GM13977 (cell line): ENCODE measurements around the gene AFP.

ENCODE experiments used
- DNase-seq: peaks from one replicate; pipeline ENCODE4 v3.0.0; 2012; ENCODE audit warnings: low spot score
- in situ Hi-C: fragments of 300-500 bp; cut with MboI; formaldehyde crosslinking; loops from one replicate; pipeline ENCODE4 v1.12.0; 2022; ENCODE audit warnings: low sequenced_read_pairs, low pct_unique_long_range_greater_than_20kb, mixed read lengths, inconsistent platforms; ENCODE audit not compliant: unreplicated experiment
- TF ChIP-seq, protein P1 (sequence below): IDR thresholded peaks from 2 replicates; pipeline ENCODE4 v1.5.1; 2012; ENCODE audit warnings: mild to moderate bottlenecking, control low read depth; ENCODE audit not compliant: insufficient read depth; ENCODE audit errors: extremely low read depth, missing control alignments

AFP gene

DNA sequence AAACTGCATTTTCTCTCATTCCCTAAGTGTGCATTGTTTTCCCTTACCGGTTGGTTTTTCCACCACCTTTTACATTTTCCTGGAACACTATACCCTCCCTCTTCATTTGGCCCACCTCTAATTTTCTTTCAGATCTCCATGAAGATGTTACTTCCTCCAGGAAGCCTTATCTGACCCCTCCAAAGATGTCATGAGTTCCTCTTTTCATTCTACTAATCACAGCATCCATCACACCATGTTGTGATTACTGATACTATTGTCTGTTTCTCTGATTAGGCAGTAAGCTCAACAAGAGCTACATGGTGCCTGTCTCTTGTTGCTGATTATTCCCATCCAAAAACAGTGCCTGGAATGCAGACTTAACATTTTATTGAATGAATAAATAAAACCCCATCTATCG is 2.9 kb upstream of the AFP start:
- in situ Hi-C loops: no loop called here
- TF ChIP-seq, protein P1, sequence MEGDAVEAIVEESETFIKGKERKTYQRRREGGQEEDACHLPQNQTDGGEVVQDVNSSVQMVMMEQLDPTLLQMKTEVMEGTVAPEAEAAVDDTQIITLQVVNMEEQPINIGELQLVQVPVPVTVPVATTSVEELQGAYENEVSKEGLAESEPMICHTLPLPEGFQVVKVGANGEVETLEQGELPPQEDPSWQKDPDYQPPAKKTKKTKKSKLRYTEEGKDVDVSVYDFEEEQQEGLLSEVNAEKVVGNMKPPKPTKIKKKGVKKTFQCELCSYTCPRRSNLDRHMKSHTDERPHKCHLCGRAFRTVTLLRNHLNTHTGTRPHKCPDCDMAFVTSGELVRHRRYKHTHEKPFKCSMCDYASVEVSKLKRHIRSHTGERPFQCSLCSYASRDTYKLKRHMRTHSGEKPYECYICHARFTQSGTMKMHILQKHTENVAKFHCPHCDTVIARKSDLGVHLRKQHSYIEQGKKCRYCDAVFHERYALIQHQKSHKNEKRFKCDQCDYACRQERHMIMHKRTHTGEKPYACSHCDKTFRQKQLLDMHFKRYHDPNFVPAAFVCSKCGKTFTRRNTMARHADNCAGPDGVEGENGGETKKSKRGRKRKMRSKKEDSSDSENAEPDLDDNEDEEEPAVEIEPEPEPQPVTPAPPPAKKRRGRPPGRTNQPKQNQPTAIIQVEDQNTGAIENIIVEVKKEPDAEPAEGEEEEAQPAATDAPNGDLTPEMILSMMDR: no peak
- no peak for DNase-seq

DNA sequence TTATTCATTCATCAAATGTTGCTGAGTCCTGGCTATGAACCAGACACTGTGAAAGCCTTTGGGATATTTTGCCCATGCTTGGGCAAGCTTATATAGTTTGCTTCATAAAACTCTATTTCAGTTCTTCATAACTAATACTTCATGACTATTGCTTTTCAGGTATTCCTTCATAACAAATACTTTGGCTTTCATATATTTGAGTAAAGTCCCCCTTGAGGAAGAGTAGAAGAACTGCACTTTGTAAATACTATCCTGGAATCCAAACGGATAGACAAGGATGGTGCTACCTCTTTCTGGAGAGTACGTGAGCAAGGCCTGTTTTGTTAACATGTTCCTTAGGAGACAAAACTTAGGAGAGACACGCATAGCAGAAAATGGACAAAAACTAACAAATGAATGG is 1.7 kb upstream of the AFP start:
- in situ Hi-C loops: no loop called here
- TF ChIP-seq, protein P1: peak; percentile 40
- peak; percentile 6 for DNase-seq

DNA sequence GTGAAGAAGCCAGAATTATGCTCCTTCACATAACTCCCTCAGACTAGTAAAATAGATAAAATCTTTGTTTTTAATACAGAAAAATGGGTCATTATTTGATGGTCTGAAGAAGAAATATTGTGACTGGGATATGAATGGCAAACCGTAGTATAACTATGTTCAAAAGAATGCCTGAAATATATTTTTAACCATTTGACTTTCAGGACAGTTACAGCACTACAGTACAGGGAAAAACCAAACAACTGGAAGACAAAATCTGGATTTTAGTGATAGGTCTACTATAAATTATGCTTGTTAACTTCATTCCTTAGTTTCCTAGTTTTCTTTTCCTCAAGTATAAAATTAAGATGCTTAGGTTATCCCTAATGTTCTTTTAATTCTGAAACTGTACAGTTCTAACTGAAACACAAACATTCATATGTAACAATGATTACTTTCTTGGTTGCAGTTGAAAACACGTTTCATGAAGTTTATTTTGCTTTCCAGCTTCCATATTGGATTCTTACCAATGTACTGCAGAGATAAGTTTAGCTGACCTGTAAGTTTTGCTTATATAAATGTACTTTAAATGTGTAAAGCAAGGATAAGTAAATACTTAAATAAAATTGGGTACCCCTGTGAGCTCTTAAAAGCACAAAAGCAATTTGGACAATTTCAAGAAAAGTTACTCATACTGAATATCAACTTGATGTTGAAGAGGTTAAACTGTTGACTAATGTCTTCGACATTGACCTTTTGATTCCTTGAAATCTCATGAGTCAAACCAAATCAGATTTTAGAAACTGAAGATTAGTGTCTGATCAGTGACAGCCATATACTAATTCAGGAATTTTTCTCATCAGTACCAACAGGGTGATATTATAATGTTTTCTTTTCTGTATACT is 895 bp downstream of the AFP start:
- TF ChIP-seq, protein P1: no peak
- in situ Hi-C loops: no loop called here
- DNase-seq: no peak

DNA sequence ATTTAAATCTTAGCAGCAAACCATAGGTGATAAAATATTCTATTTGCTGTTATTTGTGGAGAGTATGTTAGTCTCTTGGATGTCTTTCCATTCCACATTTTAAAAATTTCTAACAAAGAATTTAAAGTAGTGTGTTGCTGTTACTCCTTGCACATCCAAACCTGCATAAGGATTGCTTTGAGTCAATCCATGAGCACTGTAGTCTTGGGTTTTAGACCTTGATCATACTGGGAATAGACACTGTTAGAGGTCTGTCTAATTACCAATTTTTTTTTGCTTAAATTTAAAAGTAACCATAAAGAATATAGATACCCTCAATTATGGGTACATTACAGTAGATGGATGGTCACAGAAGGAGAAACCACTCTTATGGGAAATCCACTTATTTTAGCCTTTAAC is 1.5 kb downstream of the AFP start:
- in situ Hi-C loops: no loop called here
- TF ChIP-seq, protein P1: no peak
- DNase-seq: no peak

DNA sequence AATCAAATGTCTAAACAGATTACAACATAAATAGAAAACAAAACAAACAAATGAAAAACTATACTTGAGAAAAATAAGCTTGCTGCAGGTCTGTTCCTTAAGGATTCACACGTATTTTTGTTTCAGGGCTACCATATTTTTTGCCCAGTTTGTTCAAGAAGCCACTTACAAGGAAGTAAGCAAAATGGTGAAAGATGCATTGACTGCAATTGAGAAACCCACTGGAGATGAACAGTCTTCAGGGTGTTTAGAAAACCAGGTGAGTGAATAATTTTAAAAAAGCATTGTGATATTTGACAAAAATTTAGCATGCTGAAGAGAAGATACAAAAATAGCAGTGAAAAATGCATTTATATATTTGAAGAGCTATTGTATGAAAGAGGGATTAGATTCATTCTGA is 2.0 kb downstream of the AFP start:
- no peak for DNase-seq
- in situ Hi-C loops: no loop called here
- TF ChIP-seq, protein P1: no peak

DNA sequence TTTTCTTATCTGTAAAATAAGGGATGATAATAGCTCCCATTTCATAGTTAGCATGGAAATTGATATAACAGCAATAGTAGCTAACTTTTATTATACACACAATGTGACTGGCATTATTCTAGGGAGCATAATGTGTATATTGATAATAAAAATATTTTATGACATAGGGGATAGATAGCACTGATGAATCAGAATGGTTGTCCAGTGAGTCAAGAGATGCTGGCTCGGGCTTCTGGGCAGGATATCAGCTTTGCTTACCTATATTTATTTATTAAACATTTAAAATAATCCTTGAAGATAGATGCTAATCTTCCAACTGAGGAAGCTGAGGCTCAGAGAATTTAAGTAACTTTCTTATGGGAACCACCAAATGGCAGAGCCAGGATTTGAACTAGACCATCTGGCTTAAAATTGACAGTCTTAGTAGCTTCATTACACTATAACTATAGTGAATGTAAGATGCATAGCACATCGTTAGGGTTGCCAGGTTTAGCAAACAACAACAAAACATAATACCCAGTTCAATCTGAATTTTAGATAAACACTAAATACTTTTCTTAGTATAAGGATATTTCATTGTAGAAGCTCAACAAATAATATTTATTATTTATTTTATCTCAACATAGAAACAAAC is 2.7 kb downstream of the AFP start:
- in situ Hi-C loops: no loop called here
- DNase-seq: no peak

More for the DNA sequence above, 2.7 kb downstream of the AFP start:
- TF ChIP-seq, protein P1: no peak
